DOHH2 (cell line): ENCODE data around the gene WEE1.
A peak's percentile ranks its signal among the peaks of the same experiment; 100 is the strongest.
"Not testable (repeated sequence)": the region's sequence is repeated elsewhere in the genome, so short reads cannot be mapped to it uniquely, and the experiment has no call there.

Experiments
- H3F3A ChIP-seq: fragments of 200-600 bp; sonication (generic), shearing (Covaris generic); 2 replicates; pipeline ENCODE4 v1.6.0; 2016; ENCODE audit warnings: antibody characterized with exemption, mild to moderate bottlenecking; ENCODE audit not compliant: control insufficient read depth, insufficient read depth
- H3K27ac ChIP-seq: fragments of 200-600 bp; sonication (generic); 2 replicates; pipeline ENCODE4 v1.5.1; 2014; ENCODE audit warnings: low read depth, mild to moderate bottlenecking, low read length, moderate library complexity
- H3K27me3 ChIP-seq: fragments of 200-600 bp; sonication (generic); 2 replicates; pipeline ENCODE4 v1.6.1; 2014; ENCODE audit warnings: mild to moderate bottlenecking, low read length, mixed read lengths; ENCODE audit not compliant: control insufficient read depth
- H3K36me3 ChIP-seq: fragments of 200-600 bp; sonication (generic); 2 replicates; pipeline ENCODE4 v1.6.1; 2014; ENCODE audit warnings: mild to moderate bottlenecking, low read length, moderate library complexity, mixed read lengths; ENCODE audit not compliant: control insufficient read depth
- H3K4me1 ChIP-seq: fragments of 200-600 bp; sonication (generic); 2 replicates; pipeline ENCODE4 v1.6.1; 2014; ENCODE audit warnings: mild to moderate bottlenecking, low read length, mixed read lengths; ENCODE audit not compliant: control insufficient read depth
- H3K4me2 ChIP-seq: fragments of 200-600 bp; sonication (generic); 2 replicates; pipeline ENCODE4 v1.6.0; 2014; ENCODE audit warnings: mild to moderate bottlenecking, low read length, moderate library complexity
- H3K4me3 ChIP-seq: fragments of 200-600 bp; sonication (generic); 2 replicates; pipeline ENCODE4 v1.5.1; 2014; ENCODE audit warnings: mild to moderate bottlenecking, low read length, mixed read lengths
- H3K79me2 ChIP-seq: fragments of 200-600 bp; sonication (generic); 2 replicates; pipeline ENCODE4 v1.6.1; 2014; ENCODE audit warnings: mild to moderate bottlenecking, low read length, mixed read lengths; ENCODE audit not compliant: control insufficient read depth
- H3K9me2 ChIP-seq: fragments of 200-600 bp; sonication (generic); replicated peaks from 2 replicates; pipeline ENCODE4 v1.6.1; 2014; ENCODE audit warnings: mild to moderate bottlenecking, low read length, mixed read lengths; ENCODE audit not compliant: control insufficient read depth
- H3K9me3 ChIP-seq: fragments of 200-600 bp; sonication (generic); 2 replicates; pipeline ENCODE4 v1.6.1; 2014; ENCODE audit warnings: antibody characterized with exemption, low read length, mixed read lengths; ENCODE audit not compliant: control insufficient read depth, insufficient read depth
- H4K20me1 ChIP-seq: fragments of 200-600 bp; sonication (generic); 2 replicates; pipeline ENCODE4 v1.6.0; 2014; ENCODE audit warnings: low read depth, mild to moderate bottlenecking, antibody characterized with exemption, low read length, moderate library complexity; ENCODE audit not compliant: control insufficient read depth, insufficient read depth
- CTCF ChIP-seq: fragments of 200-600 bp; sonication (generic); IDR thresholded peaks from one replicate; pipeline ENCODE4 v1.5.1; 2014; ENCODE audit warnings: antibody characterized with exemption, mild to moderate bottlenecking, low read depth, low read length; ENCODE audit not compliant: poor library complexity, severe bottlenecking
- EZH2phosphoT487 ChIP-seq: fragments of 200-600 bp; sonication (generic); IDR thresholded peaks from 2 replicates; pipeline ENCODE4 v1.6.1; 2017; ENCODE audit warnings: borderline replicate concordance, mild to moderate bottlenecking, antibody characterized with exemption, low read length, moderate library complexity, mixed read lengths

The WEE1 gene

DNA sequence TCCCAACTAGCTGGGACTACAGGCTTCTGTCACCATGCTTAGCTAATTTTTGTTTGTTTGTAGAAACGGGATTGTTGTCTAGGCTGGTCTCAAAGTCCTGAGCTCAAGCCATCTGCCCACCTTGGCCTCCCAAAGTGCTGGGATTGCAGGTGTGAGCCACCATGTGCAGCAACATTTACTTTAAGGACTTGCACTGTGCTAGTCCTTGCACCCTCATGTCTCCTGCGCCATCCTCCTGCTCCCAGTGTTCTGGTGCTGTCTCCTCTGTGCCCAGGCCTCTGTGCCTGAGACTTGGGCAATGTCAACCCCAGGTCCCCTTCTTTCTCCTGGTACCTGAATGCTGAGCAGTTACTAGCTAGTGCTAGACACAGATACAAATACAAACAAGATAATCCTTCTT, 26.7 kb downstream of the WEE1 start:
- H3K36me3 ChIP-seq, result peaks cover 4% of the 10 kb centered on the region
- peak overlapping the region; percentile 95 for H3K27ac ChIP-seq
- H3K79me2 ChIP-seq, result peaks cover 14% of the 10 kb centered on the region
- H3K9me2 ChIP-seq, result no peaks in the 10 kb centered on the region
- H3K9me3 ChIP-seq, result no peaks in the 10 kb centered on the region
- peaks cover 41% of the 10 kb centered on the region for H3F3A ChIP-seq
- H4K20me1 ChIP-seq, result no peaks in the 10 kb centered on the region
- H3K4me3 ChIP-seq, result peak overlapping the region; percentile 76
- TF ChIP-seq CTCF, result no peak
- no peak for TF ChIP-seq EZH2phosphoT487
- H3K4me2 ChIP-seq, result peak overlapping the region; percentile 95
- no peaks in the 10 kb centered on the region for H3K27me3 ChIP-seq
- H3K4me1 ChIP-seq, result peaks cover 96% of the 10 kb centered on the region

GRCh38 chr11:9600644-9601036, 27.2 kb downstream of the WEE1 start:
- Histone ChIP-seq H3K4me2 (peak overlapping the region; percentile 95), H3K4me1 (peaks cover 96% of the 10 kb centered on the region), H3K36me3 (peaks cover 4% of the 10 kb centered on the region), H3K9me2 (no peaks in the 10 kb centered on the region), H3K9me3 (no peaks in the 10 kb centered on the region), H3K79me2 (peaks cover 18% of the 10 kb centered on the region), H3K4me3 (peak overlapping the region; percentile 76), H3K27ac (peak overlapping the region; percentile 95), H4K20me1 (no peaks in the 10 kb centered on the region), H3K27me3 (no peaks in the 10 kb centered on the region), H3F3A (peaks cover 37% of the 10 kb centered on the region)
- TF ChIP-seq CTCF, result no peak
- no peak for TF ChIP-seq EZH2phosphoT487

DNA sequence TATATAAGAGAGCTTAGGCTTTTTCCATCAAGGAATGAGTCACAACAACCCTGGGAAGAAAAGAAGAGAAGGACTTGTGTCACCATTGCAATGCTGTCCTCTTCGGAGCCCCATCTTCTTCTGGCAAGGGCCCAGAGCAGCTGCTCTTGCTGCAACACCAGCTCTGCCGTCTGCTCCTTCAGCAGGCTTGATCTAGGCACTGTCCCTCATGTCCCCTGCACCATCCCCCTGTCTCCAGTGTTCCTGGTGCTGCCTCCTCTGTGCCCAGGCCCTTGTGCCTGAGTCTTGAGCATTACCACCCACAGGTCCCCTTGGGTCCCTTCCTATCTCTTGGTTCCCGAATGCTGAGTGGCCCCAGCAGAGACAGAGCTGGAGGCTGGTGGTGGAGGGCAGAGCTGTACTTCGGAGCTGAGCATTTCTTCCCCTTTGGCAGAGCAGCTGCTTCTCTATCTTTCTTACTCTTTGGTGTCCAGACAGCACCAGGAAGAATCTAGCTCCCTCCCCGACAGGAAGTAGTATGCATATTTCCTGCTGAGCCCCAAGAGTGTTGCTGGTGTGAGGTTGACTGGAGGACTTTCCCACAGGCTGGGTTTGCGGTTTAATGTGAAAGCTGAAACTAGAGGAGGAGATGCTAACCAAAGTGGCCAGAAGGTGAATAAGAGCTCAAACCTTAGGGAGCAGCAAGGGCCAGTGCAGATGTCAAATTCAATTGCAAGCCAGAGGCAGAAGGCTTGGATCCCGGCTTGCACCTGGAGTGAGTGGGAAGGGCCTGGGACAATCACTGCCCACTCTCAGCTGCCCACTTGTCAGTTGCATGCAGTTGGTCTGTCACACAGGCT, 27.8 kb downstream of the WEE1 start:
- peaks cover 37% of the 10 kb centered on the region for H3F3A ChIP-seq
- peak overlapping the region; percentile 95 for H3K27ac ChIP-seq
- H3K79me2 ChIP-seq, result peaks cover 18% of the 10 kb centered on the region
- H4K20me1 ChIP-seq, result no peaks in the 10 kb centered on the region
- peak overlapping the region; percentile 95 for H3K4me2 ChIP-seq
- no peak for TF ChIP-seq EZH2phosphoT487
- H3K4me3 ChIP-seq, result peak overlapping the region; percentile 76
- peaks cover 96% of the 10 kb centered on the region for H3K4me1 ChIP-seq
- H3K36me3 ChIP-seq, result peaks cover 4% of the 10 kb centered on the region
- H3K27me3 ChIP-seq, result no peaks in the 10 kb centered on the region
- H3K9me2 ChIP-seq, result no peaks in the 10 kb centered on the region
- H3K9me3 ChIP-seq, result no peaks in the 10 kb centered on the region

GRCh38 chr11:9601876-9602199, 28.4 kb downstream of the WEE1 start:
- Histone ChIP-seq H3K27ac (peak overlapping the region; percentile 95), H4K20me1 (no peaks in the 10 kb centered on the region), H3K4me2 (peak overlapping the region; percentile 95), H3K4me3 (peak overlapping the region; percentile 76), H3K79me2 (peaks cover 18% of the 10 kb centered on the region), H3F3A (peaks cover 40% of the 10 kb centered on the region), H3K9me3 (no peaks in the 10 kb centered on the region), H3K27me3 (no peaks in the 10 kb centered on the region), H3K4me1 (peaks cover 96% of the 10 kb centered on the region), H3K36me3 (peaks cover 4% of the 10 kb centered on the region), H3K9me2 (no peaks in the 10 kb centered on the region)
- TF ChIP-seq CTCF (no peak), EZH2phosphoT487 (no peak)

GRCh38 chr11:9603214-9603613, 29.7 kb downstream of the WEE1 start:
- H3K36me3 ChIP-seq, H3K27me3 ChIP-seq, H3K9me2 ChIP-seq, H3K9me3 ChIP-seq, H3K4me3 ChIP-seq, H4K20me1 ChIP-seq: not testable (repeated sequence)
- Histone ChIP-seq H3K79me2 (peaks cover 18% of the 10 kb centered on the region), H3F3A (peaks cover 45% of the 10 kb centered on the region), H3K4me2 (peak overlapping the region; percentile 53), H3K4me1 (peaks cover 96% of the 10 kb centered on the region), H3K27ac (peak overlapping the region; percentile 95)
